Measurements from ENCODE around the gene BBS9. TPM values are rescaled to one million over a fixed set of nuclear protein-coding genes. Genes with fewer than 3 reads are reported as not detected.
"Not testable (repeated sequence)": the region's sequence is repeated elsewhere in the genome, so short reads cannot be mapped to it uniquely, and the experiment has no call there.

BBS9 gene
- total RNA-seq, 2 donors from 2014 or later, result 9.3 to 10.9 TPM

DNA sequence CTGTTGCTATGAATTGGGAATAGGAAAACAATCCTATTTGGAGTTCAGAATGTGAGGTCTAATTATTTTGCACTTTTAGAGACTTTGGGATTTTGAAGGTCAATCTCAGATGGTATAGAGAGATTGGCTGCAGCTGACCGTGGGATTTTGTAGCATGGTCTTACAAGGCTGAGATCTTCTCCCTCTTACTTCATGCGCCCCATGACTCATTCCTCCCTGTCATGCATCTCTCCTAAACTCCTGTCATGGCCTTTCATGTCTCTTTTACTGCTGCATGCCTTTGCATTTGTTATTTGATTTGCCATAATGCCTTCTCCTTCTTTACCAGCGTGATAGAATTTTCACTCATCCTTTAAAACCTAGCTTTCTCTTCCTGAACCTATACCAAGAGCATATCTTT lies 133.1 kb downstream of the BBS9 start:
- H3K36me3 ChIP-seq, result no peaks in the 10 kb centered on the region
- no peak overlapping the region for H3K27ac ChIP-seq
- TF ChIP-seq, protein P1, sequence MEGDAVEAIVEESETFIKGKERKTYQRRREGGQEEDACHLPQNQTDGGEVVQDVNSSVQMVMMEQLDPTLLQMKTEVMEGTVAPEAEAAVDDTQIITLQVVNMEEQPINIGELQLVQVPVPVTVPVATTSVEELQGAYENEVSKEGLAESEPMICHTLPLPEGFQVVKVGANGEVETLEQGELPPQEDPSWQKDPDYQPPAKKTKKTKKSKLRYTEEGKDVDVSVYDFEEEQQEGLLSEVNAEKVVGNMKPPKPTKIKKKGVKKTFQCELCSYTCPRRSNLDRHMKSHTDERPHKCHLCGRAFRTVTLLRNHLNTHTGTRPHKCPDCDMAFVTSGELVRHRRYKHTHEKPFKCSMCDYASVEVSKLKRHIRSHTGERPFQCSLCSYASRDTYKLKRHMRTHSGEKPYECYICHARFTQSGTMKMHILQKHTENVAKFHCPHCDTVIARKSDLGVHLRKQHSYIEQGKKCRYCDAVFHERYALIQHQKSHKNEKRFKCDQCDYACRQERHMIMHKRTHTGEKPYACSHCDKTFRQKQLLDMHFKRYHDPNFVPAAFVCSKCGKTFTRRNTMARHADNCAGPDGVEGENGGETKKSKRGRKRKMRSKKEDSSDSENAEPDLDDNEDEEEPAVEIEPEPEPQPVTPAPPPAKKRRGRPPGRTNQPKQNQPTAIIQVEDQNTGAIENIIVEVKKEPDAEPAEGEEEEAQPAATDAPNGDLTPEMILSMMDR (IDR thresholded peaks at IDR 0.05), result no peak
- no peaks in the 10 kb centered on the region for H3K9me3 ChIP-seq
- no peak for DNase-seq
- no peak overlapping the region for H3K9ac ChIP-seq (ENCODE audit: low read depth in 2 of 2, low read length in 2 of 2)
- intact Hi-C loops (cut with DNase I), result no loop called here
- H3K4me3 ChIP-seq, result no peak overlapping the region
- no peaks in the 10 kb centered on the region for H3K4me1 ChIP-seq
- no peaks in the 10 kb centered on the region for H3K27me3 ChIP-seq

DNA sequence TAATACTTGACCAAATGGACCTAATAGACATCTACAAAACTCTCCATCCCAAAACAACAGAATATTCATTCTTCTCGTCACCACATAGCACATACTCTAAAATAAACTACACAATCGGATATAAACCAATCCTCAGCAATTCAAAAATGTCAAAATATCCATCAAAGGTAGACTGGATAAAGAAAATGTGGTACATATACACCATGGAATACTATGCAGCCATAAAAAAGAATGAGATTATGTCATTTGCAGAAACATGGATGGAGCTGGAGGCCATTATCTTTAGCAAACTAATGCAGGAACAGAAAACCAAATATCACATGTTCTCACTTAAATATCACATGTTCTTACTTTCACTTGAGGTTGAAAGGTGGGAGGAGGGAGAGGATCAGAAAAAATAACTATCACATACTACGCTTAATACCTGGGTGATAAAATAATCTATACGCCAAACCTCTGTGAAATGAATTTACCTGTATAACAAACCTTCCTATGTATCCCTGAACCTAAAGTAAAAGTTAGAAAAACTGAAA lies 142.5 kb downstream of the BBS9 start:
- H3K4me1 ChIP-seq; H3K27me3 ChIP-seq; H3K36me3 ChIP-seq; intact Hi-C loops (cut with DNase I); H3K9me3 ChIP-seq; H3K4me3 ChIP-seq; H3K27ac ChIP-seq; H3K9ac ChIP-seq (ENCODE audit: low read depth in 2 of 2, low read length in 2 of 2); DNase-seq: not testable (repeated sequence)

DNA sequence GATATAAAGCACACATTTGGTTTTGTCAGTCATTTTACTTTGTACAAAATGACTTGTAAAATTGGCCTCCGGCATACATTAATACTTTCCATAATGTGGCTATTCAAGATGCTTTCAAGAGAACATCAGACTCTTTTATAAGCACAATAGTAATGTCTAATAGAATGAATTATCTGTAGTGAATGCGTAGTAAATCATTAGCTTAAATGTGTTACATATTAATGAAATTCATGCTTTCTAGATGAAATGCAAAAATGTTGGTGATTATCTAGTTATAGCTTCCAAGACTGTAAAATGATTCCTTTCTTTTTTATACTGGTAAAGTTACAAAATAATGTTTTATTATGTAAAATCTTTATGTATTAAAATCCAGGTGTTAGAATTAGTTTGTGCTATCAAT lies 144.0 kb downstream of the BBS9 start:
- Histone ChIP-seq H3K27me3 (no peaks in the 10 kb centered on the region), H3K4me1 (no peaks in the 10 kb centered on the region), H3K4me3 (no peak overlapping the region), H3K9ac (ENCODE audit: low read depth in 2 of 2, low read length in 2 of 2) (no peak overlapping the region), H3K36me3 (no peaks in the 10 kb centered on the region), H3K27ac (no peak overlapping the region), H3K9me3 (no peaks in the 10 kb centered on the region)
- TF ChIP-seq, protein P1 (IDR thresholded peaks at IDR 0.05), result no peak
- no peak for DNase-seq
- intact Hi-C loops (cut with DNase I), result no loop called here

DNA sequence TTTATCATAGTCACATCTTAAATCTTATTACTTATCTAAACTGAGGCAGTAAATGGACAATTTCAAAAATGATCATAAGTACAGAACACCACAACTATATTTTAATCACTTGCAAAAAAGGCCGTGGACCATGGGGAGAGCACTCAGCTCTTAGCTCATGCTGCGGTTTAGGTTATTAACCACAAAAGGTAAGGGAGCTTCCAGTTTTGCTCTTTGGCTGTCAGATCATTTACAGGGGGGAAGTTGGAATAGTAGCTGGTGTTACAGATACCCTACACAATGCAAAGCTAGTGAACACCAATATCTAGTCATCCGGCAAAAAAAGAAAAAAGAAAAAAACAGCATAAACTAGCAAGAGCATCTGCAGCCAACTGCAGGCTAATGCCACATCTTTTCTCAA lies 147.0 kb downstream of the BBS9 start:
- intact Hi-C loops (cut with DNase I), result no loop called here
- Histone ChIP-seq H3K4me1 (no peaks in the 10 kb centered on the region), H3K27ac (no peak overlapping the region), H3K9me3 (no peaks in the 10 kb centered on the region), H3K36me3 (no peaks in the 10 kb centered on the region), H3K9ac (ENCODE audit: low read depth in 2 of 2, low read length in 2 of 2) (no peak overlapping the region), H3K27me3 (no peaks in the 10 kb centered on the region), H3K4me3 (no peak overlapping the region)
- TF ChIP-seq, protein P1 (IDR thresholded peaks at IDR 0.05), result no peak
- no peak for DNase-seq

DNA sequence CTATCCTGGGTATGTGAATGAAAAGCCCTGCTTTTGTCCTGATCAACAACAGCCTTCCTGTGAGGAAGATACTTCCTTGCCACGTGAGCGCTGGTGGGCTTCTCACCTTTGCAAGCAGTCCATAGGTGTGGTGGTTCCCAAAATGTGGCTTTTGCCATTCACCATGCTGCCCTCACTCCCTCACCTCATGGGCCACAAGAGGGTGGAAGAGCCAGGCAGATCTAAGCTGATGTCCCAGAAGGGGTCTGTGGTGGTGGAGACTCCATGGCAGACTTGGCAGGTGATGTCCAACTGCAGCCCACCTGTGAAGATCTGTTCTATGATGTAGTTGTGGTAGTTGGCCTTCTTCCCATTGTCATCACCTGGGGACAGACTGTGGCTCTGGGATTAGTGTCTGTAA lies 147.4 kb downstream of the BBS9 start:
- intact Hi-C loops (cut with DNase I), result no loop called here
- H3K9ac ChIP-seq (ENCODE audit: low read depth in 2 of 2, low read length in 2 of 2), result no peak overlapping the region
- H3K4me3 ChIP-seq, result no peak overlapping the region
- TF ChIP-seq, protein P1 (IDR thresholded peaks at IDR 0.05), result no peak
- no peaks in the 10 kb centered on the region for H3K27me3 ChIP-seq
- H3K36me3 ChIP-seq, result no peaks in the 10 kb centered on the region
- H3K9me3 ChIP-seq, result no peaks in the 10 kb centered on the region
- no peak overlapping the region for H3K27ac ChIP-seq
- H3K4me1 ChIP-seq, result no peaks in the 10 kb centered on the region
- DNase-seq, result no peak

DNA sequence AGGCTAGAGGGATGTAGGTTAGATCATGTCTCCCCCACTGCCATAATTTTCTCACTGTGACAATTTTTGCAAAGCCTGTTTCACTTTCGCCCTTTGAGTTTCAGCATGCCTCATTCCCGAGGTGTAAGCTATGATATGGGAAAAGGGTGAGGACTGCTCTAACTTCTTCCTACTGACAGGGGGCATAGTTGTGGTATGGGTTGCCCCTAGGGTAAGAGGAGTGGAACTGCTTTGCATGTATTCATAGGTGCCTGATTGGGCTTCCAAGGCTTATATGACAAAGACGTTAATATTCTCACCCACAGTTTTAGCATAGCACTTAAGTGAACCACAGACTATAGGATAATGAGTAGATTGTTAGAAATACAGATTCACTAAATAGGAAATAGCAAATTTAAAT lies 148.7 kb downstream of the BBS9 start:
- Histone ChIP-seq H3K4me1 (no peaks in the 10 kb centered on the region), H3K9me3 (no peaks in the 10 kb centered on the region), H3K9ac (ENCODE audit: low read depth in 2 of 2, low read length in 2 of 2) (no peak overlapping the region), H3K27me3 (no peaks in the 10 kb centered on the region), H3K4me3 (no peak overlapping the region), H3K36me3 (no peaks in the 10 kb centered on the region), H3K27ac (no peak overlapping the region)
- intact Hi-C loops (cut with DNase I), result no loop called here
- TF ChIP-seq, protein P1 (IDR thresholded peaks at IDR 0.05), result no peak
- no peak for DNase-seq

Data from colonic mucosa (tissue), 4 donors.